Measurements from ENCODE around the gene TREML4.

TREML4 gene

GRCh38 chr6:41255638-41256246 lies 27.6 kb downstream of the TREML4 start:
- no peak for DNase-seq

DNA sequence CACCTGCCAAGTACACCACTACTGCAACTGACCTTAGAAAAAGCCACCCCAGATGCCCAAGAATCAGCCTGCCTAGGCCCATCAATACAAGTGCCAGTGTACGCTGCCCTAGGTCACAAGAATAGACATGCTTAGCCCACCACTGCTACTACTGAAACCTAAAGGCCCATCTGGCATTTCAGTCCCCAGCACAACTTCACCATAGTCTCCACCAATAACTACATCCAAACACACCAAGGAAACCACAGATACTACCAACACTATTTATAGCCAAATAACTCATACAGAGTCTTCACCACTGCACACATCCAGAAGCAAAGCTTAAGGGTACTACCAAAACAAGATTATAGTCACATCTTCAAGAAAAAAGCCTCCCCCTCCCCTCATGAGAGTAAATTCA lies 28.2 kb downstream of the TREML4 start:
- no peak for DNase-seq

GRCh38 chr6:41257369-41258195 lies 29.4 kb downstream of the TREML4 start:
- no peak for DNase-seq

GRCh38 chr6:41258196-41258493 lies 30.0 kb downstream of the TREML4 start:
- no peak for DNase-seq

DNA sequence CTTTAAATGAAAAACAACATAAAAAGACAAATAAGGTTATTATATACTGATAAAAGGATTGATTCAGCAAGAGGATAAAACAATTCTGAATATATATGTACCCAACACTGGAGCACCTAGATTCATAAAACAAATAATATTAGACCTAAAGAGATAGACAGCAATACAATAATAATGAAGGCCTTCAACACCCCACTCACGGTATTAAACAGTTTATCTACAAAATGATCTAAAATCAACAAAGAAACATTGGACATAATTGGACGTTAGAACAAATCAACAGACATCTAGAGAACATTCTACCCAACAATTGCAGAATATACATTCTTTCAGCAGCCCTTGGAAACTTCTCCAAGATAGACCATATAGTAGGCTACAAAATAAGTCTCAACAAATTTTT lies 34.3 kb downstream of the TREML4 start:
- no peak for DNase-seq

GRCh38 chr6:41263267-41263666 lies 35.1 kb downstream of the TREML4 start:
- DNase-seq, result no peak

DNA sequence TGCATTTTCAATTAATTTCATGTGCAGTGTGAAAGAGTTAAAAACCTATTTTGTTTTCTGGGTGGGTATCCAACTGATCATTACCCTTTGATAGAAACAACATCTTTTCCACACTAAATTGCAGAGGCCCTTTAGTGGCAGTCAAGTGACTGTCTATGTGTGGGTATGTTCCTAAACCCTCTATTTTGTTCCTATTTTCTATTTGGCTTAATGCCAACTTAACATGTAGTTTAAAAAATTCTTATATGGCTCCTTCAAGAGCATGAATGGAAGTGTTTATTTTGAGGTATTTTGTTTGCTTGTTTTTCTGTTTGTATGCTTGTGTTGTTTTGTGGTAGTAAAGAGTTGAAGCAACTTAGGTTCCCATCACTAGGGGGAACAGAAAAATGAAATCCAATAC lies 38.4 kb downstream of the TREML4 start:
- DNase-seq, result no peak

GRCh38 chr6:41268478-41268877 lies 40.3 kb downstream of the TREML4 start:
- DNase-seq, result no peak

- no peak for DNase-seq
Observed at GRCh38 chr6:41269166-41269565, 41.0 kb downstream of the TREML4 start.

DNA sequence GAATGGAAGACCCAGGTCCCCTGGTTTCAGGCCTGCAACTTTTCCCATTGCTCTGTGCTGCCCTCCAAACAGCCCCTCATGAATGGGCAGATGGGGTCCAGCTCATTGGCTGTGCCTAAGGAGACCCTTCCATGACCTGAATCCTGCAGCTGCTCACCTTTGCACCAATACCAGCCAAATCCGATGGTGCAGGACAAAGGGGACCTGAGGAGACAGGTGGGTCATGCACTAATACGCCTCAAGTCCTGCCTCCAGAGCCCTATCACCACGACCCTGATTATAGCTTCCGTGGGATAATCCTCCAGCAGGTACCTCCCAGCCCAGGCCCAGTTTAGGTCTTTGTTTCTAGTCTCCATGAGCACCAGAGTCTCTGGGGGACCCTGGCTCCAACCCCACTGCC lies 41.6 kb downstream of the TREML4 start:
- DNase-seq, result no peak

DNA sequence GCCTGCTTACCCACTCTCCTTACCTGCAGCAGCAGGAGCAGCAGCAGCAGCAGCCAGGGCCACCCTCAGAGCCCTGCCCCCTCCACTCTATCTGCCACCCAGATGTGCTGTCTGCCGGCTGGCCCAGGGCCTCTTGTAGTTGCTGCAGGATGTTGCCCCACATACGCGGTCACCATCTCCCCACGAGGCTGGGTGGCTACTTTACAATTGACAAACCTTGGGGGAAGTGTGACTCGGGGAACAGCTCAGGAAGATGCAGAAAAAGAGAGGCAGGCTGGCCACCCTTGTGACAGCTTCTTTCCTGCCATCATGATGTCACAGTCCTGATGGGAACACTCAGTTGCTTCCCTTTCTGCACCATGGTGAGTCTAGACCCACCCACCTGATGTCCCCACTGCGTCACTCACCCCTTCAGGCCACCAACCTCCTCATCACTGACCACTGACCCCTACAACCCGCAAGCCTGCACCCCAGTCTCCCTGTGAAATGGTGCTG lies 43.8 kb downstream of the TREML4 start:
- no peak for DNase-seq

DNA sequence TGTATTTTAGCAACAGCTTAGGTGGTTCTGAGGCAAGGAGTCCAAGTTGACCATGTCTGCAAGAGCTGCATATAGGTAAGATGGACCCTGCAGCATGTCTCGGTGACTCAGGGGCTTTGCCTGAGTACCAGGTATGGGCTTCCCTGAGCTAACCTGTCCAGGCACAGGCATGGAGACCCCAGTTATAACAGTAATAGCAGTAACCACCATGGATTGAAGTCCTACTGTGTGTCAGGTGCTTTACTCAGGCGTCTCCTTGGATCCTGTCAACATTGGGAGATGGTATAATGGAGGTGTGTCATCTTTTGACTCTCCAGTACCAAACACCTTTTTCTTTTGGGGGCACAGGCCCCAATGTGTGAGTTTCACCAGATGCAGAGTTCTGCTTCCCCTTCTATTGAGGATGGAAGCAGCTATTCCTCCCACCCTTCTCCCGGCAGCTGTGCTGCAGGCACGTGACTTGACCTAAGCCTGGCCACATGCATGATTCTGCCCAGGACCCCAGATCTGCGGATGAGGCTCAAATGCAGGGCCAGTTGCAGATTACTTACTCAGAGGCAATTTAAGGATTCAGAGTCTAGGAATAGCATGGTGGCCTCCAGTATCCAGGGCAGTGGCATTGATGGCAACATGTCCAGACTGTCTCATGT lies 44.6 kb downstream of the TREML4 start:
- no peak for DNase-seq

- no peak for DNase-seq
Observed at GRCh38 chr6:41273714-41274113, 45.6 kb downstream of the TREML4 start.

- no peak for DNase-seq
Observed at GRCh38 chr6:41274256-41274655, 46.1 kb downstream of the TREML4 start.

DNA sequence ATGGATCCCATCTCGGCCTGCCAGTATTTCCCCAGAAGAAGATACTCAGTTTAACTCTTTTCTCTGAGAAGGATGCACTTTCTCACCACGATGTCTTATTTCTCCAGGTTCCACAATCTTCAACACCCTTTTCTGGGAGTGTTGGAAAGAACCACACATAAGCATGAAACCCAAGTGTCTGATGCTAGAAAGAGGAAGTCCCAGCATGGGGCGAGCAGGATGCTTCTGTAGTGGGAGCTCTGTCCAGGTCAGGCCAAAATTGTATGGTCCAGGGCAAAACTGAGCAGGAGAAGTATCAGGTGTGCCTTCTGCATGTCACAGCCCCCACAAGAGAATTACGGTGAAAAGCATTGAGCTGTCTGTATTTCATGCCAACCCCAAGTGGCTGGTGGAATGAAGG lies 47.3 kb downstream of the TREML4 start:
- DNase-seq, result no peak

- no peak for DNase-seq
Observed at GRCh38 chr6:41277605-41278004, 49.5 kb downstream of the TREML4 start.

DNA sequence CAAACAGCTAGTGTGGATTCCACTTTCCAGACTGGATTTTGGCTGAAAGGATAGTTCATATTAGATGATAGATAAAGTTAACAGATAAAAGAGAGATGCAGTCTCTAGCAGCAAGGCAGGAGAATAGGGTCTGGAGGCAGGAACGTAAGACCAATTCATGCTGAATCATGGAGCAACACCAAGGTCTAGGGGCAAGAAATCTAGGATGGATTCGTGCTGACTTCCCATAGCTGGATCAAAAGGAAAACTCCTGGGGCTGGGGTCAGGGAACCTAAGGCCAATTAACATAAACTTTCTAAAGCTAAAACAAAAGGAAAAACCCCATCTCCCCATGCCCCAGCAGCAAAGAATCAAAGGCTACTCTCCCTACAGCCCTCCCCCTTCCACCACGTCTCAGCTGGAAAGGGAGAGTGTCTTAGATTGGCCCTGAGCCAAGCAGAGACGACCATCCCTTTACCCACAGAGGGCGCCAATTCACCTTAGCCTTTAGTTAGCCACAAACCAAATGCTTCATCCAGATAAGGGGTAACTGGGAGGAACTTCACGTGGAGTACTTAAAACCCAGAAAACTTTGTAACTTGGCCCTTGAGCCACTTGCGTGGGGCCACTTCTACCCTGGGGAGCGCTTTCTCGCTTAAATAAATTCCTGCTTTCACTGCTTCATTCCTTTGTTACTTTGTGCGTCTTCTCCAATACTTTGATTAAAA lies 50.7 kb downstream of the TREML4 start:
- peak; percentile 80 for DNase-seq

GRCh38 chr6:41280381-41281057 lies 52.4 kb downstream of the TREML4 start:
- DNase-seq, result no peak

- DNase-seq, result no peak
Observed at GRCh38 chr6:41283600-41283999, 55.5 kb downstream of the TREML4 start.

- no peak for DNase-seq
Observed at GRCh38 chr6:41284726-41285125, 56.6 kb downstream of the TREML4 start.

- DNase-seq, result no peak
Observed at GRCh38 chr6:41286544-41287346, 58.6 kb downstream of the TREML4 start, which contains the start of gene TREM1. Gene TREM1 (minus strand): TSS chr6:41286682. CDS start chr6:41286655, 27 bp downstream.

All from activated effector memory CD4-positive, alpha-beta T cell treated with anti-CD3 and anti-CD28 coated beads, Interleukin-2, amount 50 U/mL, for 16 hours (primary cell).